HEK293T (cell line): Measurements from ENCODE around the gene RFC2.

Source experiments
- ARNT ChIP-seq: fragments of 450-650 bp; IDR thresholded peaks from 2 replicates; pipeline ENCODE4 v1.6.1; 2017; ENCODE audit warnings: mild to moderate bottlenecking
- BHLHE40 ChIP-seq: fragments of 450-650 bp; IDR thresholded peaks from 2 replicates; pipeline ENCODE4 v1.6.1; 2016; ENCODE audit warnings: mild to moderate bottlenecking, moderate library complexity, borderline replicate concordance
- CTBP1 ChIP-seq: fragments of 450-650 bp; IDR thresholded peaks from 2 replicates; pipeline ENCODE4 v1.6.1; 2016; ENCODE audit warnings: borderline replicate concordance
- FOXK2 ChIP-seq: fragments of 450-650 bp; IDR thresholded peaks from 2 replicates; pipeline ENCODE4 v1.6.1; 2016; ENCODE audit warnings: mild to moderate bottlenecking
- FOXM1 ChIP-seq: fragments of 450-650 bp; IDR thresholded peaks from 2 replicates; pipeline ENCODE4 v1.6.1; 2017; ENCODE audit warnings: mild to moderate bottlenecking, borderline replicate concordance
- L3MBTL2 ChIP-seq: fragments of 450-650 bp; conservative IDR thresholded peaks from 2 replicates; pipeline ENCODE4 v1.6.1; 2016; ENCODE audit warnings: mild to moderate bottlenecking
- SUZ12 ChIP-seq: fragments of 450-650 bp; IDR thresholded peaks from 2 replicates; pipeline ENCODE4 v1.6.1; 2016; ENCODE audit warnings: mild to moderate bottlenecking
- TF ChIP-seq, protein P1 (sequence below): fragments of 450-650 bp; IDR thresholded peaks from 2 replicates; pipeline ENCODE4 v1.6.1; 2016

- TF ChIP-seq BHLHE40 (no peak), L3MBTL2 (no peak), FOXK2 (no peak), SUZ12 (no peak), ARNT (no peak), FOXM1 (no peak), CTBP1 (no peak)
- TF ChIP-seq, protein P1, sequence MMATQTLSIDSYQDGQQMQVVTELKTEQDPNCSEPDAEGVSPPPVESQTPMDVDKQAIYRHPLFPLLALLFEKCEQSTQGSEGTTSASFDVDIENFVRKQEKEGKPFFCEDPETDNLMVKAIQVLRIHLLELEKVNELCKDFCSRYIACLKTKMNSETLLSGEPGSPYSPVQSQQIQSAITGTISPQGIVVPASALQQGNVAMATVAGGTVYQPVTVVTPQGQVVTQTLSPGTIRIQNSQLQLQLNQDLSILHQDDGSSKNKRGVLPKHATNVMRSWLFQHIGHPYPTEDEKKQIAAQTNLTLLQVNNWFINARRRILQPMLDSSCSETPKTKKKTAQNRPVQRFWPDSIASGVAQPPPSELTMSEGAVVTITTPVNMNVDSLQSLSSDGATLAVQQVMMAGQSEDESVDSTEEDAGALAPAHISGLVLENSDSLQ = no peak
Measured at GRCh38 chr7:74228951-74229900, 25.0 kb downstream of the RFC2 start.
